Neural crest cell (in vitro differentiated cells): ENCODE data around the gene MYL7. TPM values are rescaled to one million over a fixed set of nuclear protein-coding genes. Genes with fewer than 3 reads are reported as not detected.
A peak's percentile ranks its signal among the peaks of the same experiment; 100 is the strongest.

ENCODE experiments used
- DNase-seq: peaks from one replicate; pipeline ENCODE4 v3.0.0; 2021; ENCODE audit warnings: low read depth, mixed read lengths, low spot score
- H3K27ac Mint-ChIP-seq: one replicate; pipeline ENCODE4 v1.8.0; 2021; ENCODE audit warnings: mild to moderate bottlenecking, mixed read lengths; ENCODE audit not compliant: unreplicated experiment
- H3K27me3 Mint-ChIP-seq: 2 replicates; pipeline ENCODE4 v1.8.0; 2021; ENCODE audit warnings: low read depth, mild to moderate bottlenecking, mixed read lengths
- H3K36me3 Mint-ChIP-seq: 2 replicates; pipeline ENCODE4 v1.8.0; 2021; ENCODE audit warnings: low read depth, mild to moderate bottlenecking, mixed read lengths
- H3K4me1 Mint-ChIP-seq: 2 replicates; pipeline ENCODE4 v1.8.0; 2021; ENCODE audit warnings: mixed read lengths
- H3K4me3 Mint-ChIP-seq: one replicate; pipeline ENCODE4 v1.8.0; 2021; ENCODE audit warnings: mild to moderate bottlenecking, mixed read lengths
- H3K9me3 Mint-ChIP-seq: 2 replicates; pipeline ENCODE4 v1.8.0; 2021; ENCODE audit warnings: mixed read lengths
- CTCF ChIP-seq: fragments of 200-600 bp; sonication (generic); conservative IDR thresholded peaks from 2 replicates; pipeline ENCODE4 v1.5.0; 2021; ENCODE audit warnings: antibody characterized with exemption, mild to moderate bottlenecking
- total RNA-seq: library from RNA; stranded (reverse); gene quantifications from 2 replicates; pipeline ENCODE4 v1.2.1, GENCODE V29; 2021

Gene MYL7
- total RNA-seq, 1 donor from 2014 or later = not detected

GRCh38 chr7:44101966-44102845 is 38.9 kb downstream of the MYL7 start:
- TF ChIP-seq CTCF = no peak
- Mint-ChIP-seq H3K27ac (no peak overlapping the region), H3K4me1 (peaks cover 22% of the 10 kb centered on the region), H3K4me3 (peak overlapping the region; percentile 81), H3K9me3 (no peaks in the 10 kb centered on the region), H3K27me3 (no peaks in the 10 kb centered on the region), H3K36me3 (peaks cover 2% of the 10 kb centered on the region)
- no peak for DNase-seq

- Mint-ChIP-seq H3K36me3 (peaks cover 2% of the 10 kb centered on the region), H3K4me3 (peak overlapping the region; percentile 58), H3K27me3 (no peaks in the 10 kb centered on the region), H3K9me3 (no peaks in the 10 kb centered on the region), H3K27ac (no peak overlapping the region), H3K4me1 (peaks cover 22% of the 10 kb centered on the region)
- DNase-seq = no peak
- TF ChIP-seq CTCF = no peak
Observed at GRCh38 chr7:44101303-44101965, 39.7 kb downstream of the MYL7 start.

GRCh38 chr7:44100458-44101302 is 40.5 kb downstream of the MYL7 start:
- H3K27ac Mint-ChIP-seq = peak overlapping the region; percentile 69
- H3K27me3 Mint-ChIP-seq = no peaks in the 10 kb centered on the region
- TF ChIP-seq CTCF = no peak
- no peaks in the 10 kb centered on the region for H3K9me3 Mint-ChIP-seq
- H3K36me3 Mint-ChIP-seq = no peaks in the 10 kb centered on the region
- no peak for DNase-seq
- peaks cover 15% of the 10 kb centered on the region for H3K4me1 Mint-ChIP-seq
- peak overlapping the region; percentile 58 for H3K4me3 Mint-ChIP-seq

- no peak for DNase-seq
- Mint-ChIP-seq H3K4me1 (peaks cover 12% of the 10 kb centered on the region), H3K4me3 (no peak overlapping the region), H3K9me3 (no peaks in the 10 kb centered on the region), H3K27me3 (no peaks in the 10 kb centered on the region), H3K36me3 (no peaks in the 10 kb centered on the region), H3K27ac (no peak overlapping the region)
- no peak for TF ChIP-seq CTCF
Observed at GRCh38 chr7:44099669-44100068, 41.5 kb downstream of the MYL7 start.
